HG02623 (cell line): Measurements from ENCODE around the gene C17orf75.

ENCODE experiments used
- ATAC-seq: cut with Tn5 transposase; IDR thresholded peaks from one replicate; pipeline ENCODE4 v1.9.1; 2021; ENCODE audit warnings: moderate library complexity; ENCODE audit not compliant: unreplicated experiment

C17orf75 gene

GRCh38 chr17:32305049-32305448 lies 36.9 kb downstream of the C17orf75 start:
- ATAC-seq = no peak

- ATAC-seq = no peak
Measured at GRCh38 chr17:32303781-32304288, 38.1 kb downstream of the C17orf75 start.

- no peak for ATAC-seq
Measured at GRCh38 chr17:32302860-32303649, 38.9 kb downstream of the C17orf75 start.

- ATAC-seq = no peak
Measured at GRCh38 chr17:32302037-32302436, 39.9 kb downstream of the C17orf75 start.

GRCh38 chr17:32299580-32300164 lies 42.3 kb downstream of the C17orf75 start:
- no peak for ATAC-seq

GRCh38 chr17:32298721-32299579 lies 43.0 kb downstream of the C17orf75 start:
- ATAC-seq = no peak

GRCh38 chr17:32298298-32298697 lies 43.7 kb downstream of the C17orf75 start:
- ATAC-seq = no peak

- ATAC-seq = no peak
Measured at GRCh38 chr17:32297860-32298259, 44.1 kb downstream of the C17orf75 start.

- no peak for ATAC-seq
Measured at GRCh38 chr17:32297424-32297823, 44.5 kb downstream of the C17orf75 start.

GRCh38 chr17:32292094-32292493 lies 49.9 kb downstream of the C17orf75 start:
- no peak for ATAC-seq

- ATAC-seq = no peak
Measured at GRCh38 chr17:32289471-32290070, 52.4 kb downstream of the C17orf75 start.

- no peak for ATAC-seq
Measured at GRCh38 chr17:32288615-32289014, 53.4 kb downstream of the C17orf75 start.

- no peak for ATAC-seq
Measured at GRCh38 chr17:32287804-32288511, 54.0 kb downstream of the C17orf75 start.

GRCh38 chr17:32286518-32286900 lies 55.5 kb downstream of the C17orf75 start:
- ATAC-seq = no peak

- ATAC-seq = no peak
Measured at GRCh38 chr17:32285746-32286517, 56.0 kb downstream of the C17orf75 start.

- no peak for ATAC-seq
Measured at GRCh38 chr17:32285306-32285705, 56.7 kb downstream of the C17orf75 start.

- no peak for ATAC-seq
Measured at GRCh38 chr17:32283745-32284201, 58.2 kb downstream of the C17orf75 start.

- no peak for ATAC-seq
Measured at GRCh38 chr17:32281011-32281451, 60.9 kb downstream of the C17orf75 start.

- no peak for ATAC-seq
Measured at GRCh38 chr17:32279891-32280716, 61.9 kb downstream of the C17orf75 start.
